HG02610 (cell line): ENCODE measurements around the gene RET.
"Not testable (repeated sequence)": the region's sequence is repeated elsewhere in the genome, so short reads cannot be mapped to it uniquely, and the experiment has no call there.

ENCODE experiments used
- ATAC-seq: cut with Tn5 transposase; IDR thresholded peaks from one replicate; pipeline ENCODE4 v1.9.1; 2021; ENCODE audit warnings: mild to moderate bottlenecking, moderate library complexity; ENCODE audit not compliant: unreplicated experiment

Gene RET

GRCh38 chr10:43132867-43133787 is 56.3 kb downstream of the RET start:
- no peak for ATAC-seq

- no peak for ATAC-seq
Measured at GRCh38 chr10:43134126-43134905, 57.4 kb downstream of the RET start.

- ATAC-seq = no peak
Measured at GRCh38 chr10:43135064-43135463, 58.2 kb downstream of the RET start.

GRCh38 chr10:43135656-43136055 is 58.8 kb downstream of the RET start:
- no peak for ATAC-seq

- no peak for ATAC-seq
Measured at GRCh38 chr10:43136432-43136831, 59.6 kb downstream of the RET start.

- ATAC-seq = no peak
Measured at GRCh38 chr10:43136995-43137716, 60.3 kb downstream of the RET start.

GRCh38 chr10:43137717-43138020 is 60.8 kb downstream of the RET start:
- ATAC-seq = peak; percentile 17

GRCh38 chr10:43138021-43138756 is 61.3 kb downstream of the RET start, which contains the start of gene CSGALNACT2:
Gene CSGALNACT2 (plus strand): TSS chr10:43138445. CDS start chr10:43155150, 16,705 bp downstream.
- ATAC-seq = peak; percentile 75

- ATAC-seq = peak; percentile 30
Measured at GRCh38 chr10:43138757-43139241, 61.9 kb downstream of the RET start.

- no peak for ATAC-seq
Measured at GRCh38 chr10:43141421-43141820, 64.6 kb downstream of the RET start.

GRCh38 chr10:43145311-43145710 is 68.4 kb downstream of the RET start:
- ATAC-seq = no peak

GRCh38 chr10:43145936-43146335 is 69.1 kb downstream of the RET start:
- ATAC-seq = not testable (repeated sequence)

- ATAC-seq = no peak
Measured at GRCh38 chr10:43151371-43151770, 74.5 kb downstream of the RET start.

- no peak for ATAC-seq
Measured at GRCh38 chr10:43153901-43154300, 77.0 kb downstream of the RET start.

- ATAC-seq = no peak
Measured at GRCh38 chr10:43155221-43155620, 78.4 kb downstream of the RET start.

- no peak for ATAC-seq
Measured at GRCh38 chr10:43155741-43156140, 78.9 kb downstream of the RET start.

GRCh38 chr10:43156590-43157341 is 79.9 kb downstream of the RET start:
- no peak for ATAC-seq

- ATAC-seq = no peak
Measured at GRCh38 chr10:43158636-43159035, 81.8 kb downstream of the RET start.

GRCh38 chr10:43160046-43160920 is 83.4 kb downstream of the RET start:
- peak; percentile 72 for ATAC-seq
